GM12872 (cell line): Measurements from ENCODE around the gene ADAM8.

ENCODE experiments used
- TF ChIP-seq, protein P1 (sequence below): IDR thresholded peaks from 3 replicates; pipeline ENCODE4 v1.5.1; 2011; ENCODE audit warnings: low read depth, mild to moderate bottlenecking, low read length, moderate library complexity; ENCODE audit not compliant: insufficient read depth

Gene ADAM8

GRCh38 chr10:133255323-133255722 is 21.3 kb downstream of the ADAM8 start:
- TF ChIP-seq, protein P1, sequence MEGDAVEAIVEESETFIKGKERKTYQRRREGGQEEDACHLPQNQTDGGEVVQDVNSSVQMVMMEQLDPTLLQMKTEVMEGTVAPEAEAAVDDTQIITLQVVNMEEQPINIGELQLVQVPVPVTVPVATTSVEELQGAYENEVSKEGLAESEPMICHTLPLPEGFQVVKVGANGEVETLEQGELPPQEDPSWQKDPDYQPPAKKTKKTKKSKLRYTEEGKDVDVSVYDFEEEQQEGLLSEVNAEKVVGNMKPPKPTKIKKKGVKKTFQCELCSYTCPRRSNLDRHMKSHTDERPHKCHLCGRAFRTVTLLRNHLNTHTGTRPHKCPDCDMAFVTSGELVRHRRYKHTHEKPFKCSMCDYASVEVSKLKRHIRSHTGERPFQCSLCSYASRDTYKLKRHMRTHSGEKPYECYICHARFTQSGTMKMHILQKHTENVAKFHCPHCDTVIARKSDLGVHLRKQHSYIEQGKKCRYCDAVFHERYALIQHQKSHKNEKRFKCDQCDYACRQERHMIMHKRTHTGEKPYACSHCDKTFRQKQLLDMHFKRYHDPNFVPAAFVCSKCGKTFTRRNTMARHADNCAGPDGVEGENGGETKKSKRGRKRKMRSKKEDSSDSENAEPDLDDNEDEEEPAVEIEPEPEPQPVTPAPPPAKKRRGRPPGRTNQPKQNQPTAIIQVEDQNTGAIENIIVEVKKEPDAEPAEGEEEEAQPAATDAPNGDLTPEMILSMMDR: no peak

DNA sequence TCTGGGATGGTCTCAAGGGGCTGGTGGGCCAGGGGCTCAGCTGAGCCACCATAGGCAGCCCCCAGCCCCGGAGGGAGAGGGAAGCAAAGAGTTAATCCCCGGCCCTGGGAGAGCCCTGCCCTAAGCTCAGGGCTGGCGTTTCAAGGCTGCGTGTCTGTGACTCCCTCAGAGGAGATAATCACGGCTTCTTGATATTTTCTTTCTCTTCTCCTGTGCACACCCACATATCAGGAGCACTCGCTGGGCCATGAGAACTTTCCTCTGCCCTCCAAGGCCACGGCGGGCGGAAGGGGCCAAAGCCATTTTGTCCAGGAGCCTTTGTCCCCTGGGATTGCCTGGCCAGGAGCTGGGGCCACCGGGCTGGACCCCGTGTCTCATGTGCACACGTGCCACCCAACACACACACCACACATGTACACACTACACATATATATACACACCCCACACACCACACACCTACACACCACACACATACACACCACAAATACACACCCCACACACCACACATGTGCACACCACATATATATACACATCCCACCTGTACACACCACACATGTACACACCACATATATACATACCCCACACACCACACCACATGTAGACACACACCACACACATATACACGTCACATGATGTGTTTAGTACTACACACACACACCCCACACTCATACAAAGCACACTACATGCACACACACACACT is 22.1 kb downstream of the ADAM8 start:
- TF ChIP-seq, protein P1: no peak

GRCh38 chr10:133253361-133253955 is 23.2 kb downstream of the ADAM8 start:
- TF ChIP-seq, protein P1: no peak

- TF ChIP-seq, protein P1: no peak
These were observed 24.5 kb downstream of the ADAM8 start for GRCh38 chr10:133252223-133252552.

- TF ChIP-seq, protein P1: no peak
These were observed 25.1 kb downstream of the ADAM8 start for GRCh38 chr10:133251388-133252222.

DNA sequence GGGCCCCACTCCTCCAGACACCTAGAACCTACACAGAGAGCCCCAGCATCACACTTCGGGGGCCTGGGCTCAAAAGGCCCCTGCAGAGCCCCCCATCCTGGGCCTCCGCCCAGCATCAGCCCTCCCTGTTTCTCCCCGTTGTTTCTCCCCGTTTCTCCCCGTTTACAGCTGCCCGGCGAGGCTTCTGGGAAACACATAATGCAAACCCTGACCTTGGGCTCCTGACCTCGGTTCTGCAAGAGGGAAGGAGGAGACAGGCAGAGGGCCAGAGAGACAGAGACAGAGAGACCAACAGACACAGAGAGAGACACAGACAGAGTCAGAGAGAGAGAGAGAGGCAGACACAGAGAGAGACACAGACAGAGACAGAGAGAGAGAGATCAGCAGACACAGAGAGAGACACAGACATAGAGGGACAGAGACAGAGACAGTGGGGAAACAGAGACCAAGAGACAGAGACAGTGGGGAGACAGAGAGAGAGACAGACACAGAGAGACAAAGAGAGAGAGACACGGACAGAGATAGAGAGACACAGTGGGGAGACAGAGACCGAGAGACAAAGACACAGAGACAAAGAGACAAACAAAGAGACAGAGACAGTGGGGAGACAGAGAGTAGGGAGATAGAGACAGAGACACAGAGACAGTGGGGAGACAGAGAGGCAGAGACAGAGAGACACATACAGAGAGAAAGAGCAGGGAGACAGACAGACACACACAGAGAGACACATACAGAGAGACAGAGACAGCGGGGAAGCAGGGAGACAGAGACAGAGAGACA is 26.5 kb downstream of the ADAM8 start:
- TF ChIP-seq, protein P1: no peak

GRCh38 chr10:133249094-133249780 is 27.4 kb downstream of the ADAM8 start:
- TF ChIP-seq, protein P1: peak; percentile 23; the same call in 1 of the 3 replicates
